GM18508 (cell line): ENCODE data around the gene LBR.

ENCODE experiments used
- ATAC-seq: cut with Tn5 transposase; IDR thresholded peaks from one replicate; pipeline ENCODE4 v1.9.1; 2021; ENCODE audit warnings: moderate number of reproducible peaks; ENCODE audit not compliant: insufficient read depth, unreplicated experiment

Gene LBR

DNA sequence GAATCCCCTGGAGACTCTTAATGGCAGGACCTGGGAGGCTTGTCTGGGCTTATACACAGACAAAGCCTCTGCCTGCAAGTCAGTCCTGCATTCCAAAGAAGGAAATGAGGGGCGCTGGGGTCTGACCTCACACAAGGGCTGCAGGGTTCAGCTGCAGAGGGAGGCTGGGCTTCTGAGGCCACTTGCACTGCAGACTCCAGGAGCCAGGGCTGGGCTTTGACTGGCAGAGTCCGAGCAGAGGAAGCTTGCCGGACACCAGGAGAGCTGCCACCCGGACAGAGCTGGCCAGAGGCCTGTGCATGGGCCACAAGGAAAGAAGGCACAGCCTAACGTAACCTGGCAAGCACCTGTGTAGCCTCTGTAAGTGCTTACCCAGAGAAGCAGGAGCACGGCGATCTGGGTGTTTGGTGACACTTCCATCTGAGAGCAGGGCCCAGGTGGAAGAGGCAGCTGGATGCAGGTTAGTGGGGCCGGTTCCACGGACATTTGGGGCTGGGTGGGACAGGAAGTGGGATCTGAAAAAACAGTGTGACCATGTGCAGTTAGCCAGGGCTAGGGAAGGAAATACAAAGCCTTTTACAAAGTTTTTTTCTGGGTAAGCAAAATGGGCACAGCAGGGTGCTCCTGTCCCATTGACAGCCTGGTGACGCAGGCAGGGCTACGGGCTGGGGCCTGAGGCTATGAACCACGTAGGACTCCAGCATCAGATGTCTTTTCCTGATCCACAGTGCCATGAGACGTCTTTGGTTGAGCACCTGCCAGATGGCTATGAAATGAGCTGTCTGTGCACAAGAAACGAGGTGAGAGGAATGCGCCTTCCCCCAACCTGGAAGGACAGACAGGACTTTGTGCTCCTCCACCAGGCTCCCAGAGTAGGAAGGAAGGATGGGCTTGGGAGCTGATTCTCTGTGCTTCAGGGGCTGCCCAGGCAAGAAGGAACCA is 37.3 kb upstream of the LBR start:
- no peak for ATAC-seq

- no peak for ATAC-seq
Observed at GRCh38 chr1:225462714-225463574, 35.1 kb upstream of the LBR start.

GRCh38 chr1:225462429-225462713 is 34.5 kb upstream of the LBR start:
- no peak for ATAC-seq

- ATAC-seq = no peak
Observed at GRCh38 chr1:225461533-225462428, 33.9 kb upstream of the LBR start.

DNA sequence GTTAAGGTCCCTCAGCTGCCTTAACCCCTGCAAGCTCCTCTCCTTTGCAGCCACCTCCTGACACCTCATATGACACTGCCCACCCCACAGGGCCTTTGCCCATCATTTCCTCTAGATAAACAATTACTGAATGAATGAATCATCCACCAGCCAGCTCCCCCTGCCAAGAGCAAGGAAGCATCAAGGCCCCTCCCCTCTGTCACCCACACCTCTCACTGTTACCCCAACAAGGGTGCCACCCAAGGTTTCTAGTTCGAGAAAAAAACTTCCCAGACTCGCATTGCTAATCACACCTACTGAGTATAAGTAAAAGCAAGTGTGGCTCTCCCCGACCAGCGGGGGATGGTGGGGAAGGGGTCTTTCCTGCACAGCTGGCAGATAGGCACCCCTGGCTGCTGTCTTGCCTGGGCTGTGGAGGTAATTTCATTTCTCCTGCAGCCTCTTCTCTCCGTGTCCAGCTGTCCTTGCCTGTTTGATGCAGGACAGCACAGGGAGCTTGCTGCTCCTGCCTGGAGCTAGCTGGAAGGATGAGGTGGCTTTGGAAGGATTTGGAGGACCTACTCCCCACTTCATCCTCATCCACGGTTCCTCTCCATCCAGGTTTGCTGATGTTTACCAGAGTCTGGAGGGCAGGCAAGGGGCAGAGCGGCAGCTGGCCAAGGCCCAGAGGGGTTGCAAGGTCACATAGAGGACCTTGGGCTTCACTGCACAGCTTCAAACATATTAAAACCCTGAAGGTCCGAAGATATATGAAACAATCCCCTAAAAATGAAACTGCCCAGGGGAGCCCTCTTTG is 33.1 kb upstream of the LBR start:
- ATAC-seq = no peak

DNA sequence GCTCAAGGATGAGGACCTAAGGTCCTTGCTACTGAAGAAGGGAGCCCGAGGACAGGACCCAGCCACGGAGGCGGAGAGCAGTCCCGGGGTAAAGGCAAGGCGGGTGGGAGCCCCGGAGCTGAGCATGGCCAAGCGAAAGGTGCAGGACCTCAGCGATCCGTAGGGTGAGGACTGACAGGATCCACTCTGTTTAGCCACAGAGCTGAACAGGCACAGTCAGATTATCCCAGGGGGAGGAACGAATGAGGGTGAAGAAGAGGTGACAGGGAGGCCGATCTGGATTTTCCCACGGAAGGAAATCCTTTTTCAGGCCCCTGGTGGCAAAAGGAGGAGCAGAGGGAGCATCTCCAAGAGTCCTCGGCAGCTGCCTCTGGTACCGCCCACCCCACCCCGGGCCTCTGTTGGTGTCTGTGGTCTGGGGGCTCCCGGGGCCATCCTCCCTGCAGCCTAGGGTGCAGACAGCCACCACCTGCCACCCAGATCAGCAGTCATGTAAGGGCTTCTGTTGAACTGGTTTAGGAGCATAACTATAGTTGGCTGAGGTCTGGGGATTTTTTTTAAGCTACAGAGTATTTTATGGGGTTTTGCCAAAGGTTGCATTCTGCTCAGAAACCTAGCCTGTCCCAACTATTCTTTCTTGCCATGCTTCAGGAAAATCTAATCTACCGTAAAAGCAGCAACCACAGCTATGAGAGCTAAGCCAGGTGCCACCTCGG is 32.3 kb upstream of the LBR start:
- ATAC-seq = no peak

DNA sequence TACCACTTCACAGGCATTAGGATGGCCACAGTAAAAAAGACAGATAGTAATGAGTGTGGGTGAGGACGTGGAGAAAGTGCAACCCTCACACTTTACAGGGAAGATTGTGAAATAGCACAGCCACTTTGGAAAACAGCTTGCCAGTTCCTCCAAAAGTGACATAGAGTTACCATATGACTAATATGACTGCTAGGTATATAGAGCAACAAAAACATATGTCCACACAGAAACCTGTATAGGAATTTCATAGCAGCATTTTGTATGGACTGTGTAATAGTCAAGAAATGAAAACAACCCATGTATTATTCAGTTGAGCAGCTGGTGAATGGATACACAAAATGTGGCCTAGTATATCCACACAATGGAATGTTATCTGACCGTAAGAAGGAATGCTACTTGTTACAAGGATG is 30.4 kb upstream of the LBR start:
- no peak for ATAC-seq

DNA sequence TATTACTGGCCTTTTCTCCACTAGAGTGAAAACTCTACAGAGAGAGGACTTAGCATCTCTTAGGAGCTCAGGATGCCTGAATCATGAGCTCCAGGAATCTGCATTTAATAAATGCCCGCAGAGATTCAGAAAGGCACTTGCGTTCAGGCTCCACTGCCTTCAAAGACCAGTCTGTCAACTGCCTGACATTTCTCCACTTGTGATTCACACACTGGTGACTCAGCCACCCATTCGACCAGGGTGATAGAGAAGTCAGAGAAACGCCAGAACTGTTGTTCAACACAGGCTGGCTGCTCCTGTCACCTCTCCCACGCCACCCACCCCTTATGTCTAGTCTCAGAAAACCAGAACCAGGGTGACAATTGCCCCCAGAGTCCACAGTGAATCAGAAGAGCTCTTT is 26.9 kb upstream of the LBR start:
- ATAC-seq = no peak

GRCh38 chr1:225453797-225454648 is 26.2 kb upstream of the LBR start:
- ATAC-seq = no peak

GRCh38 chr1:225451840-225452515 is 24.1 kb upstream of the LBR start:
- no peak for ATAC-seq

DNA sequence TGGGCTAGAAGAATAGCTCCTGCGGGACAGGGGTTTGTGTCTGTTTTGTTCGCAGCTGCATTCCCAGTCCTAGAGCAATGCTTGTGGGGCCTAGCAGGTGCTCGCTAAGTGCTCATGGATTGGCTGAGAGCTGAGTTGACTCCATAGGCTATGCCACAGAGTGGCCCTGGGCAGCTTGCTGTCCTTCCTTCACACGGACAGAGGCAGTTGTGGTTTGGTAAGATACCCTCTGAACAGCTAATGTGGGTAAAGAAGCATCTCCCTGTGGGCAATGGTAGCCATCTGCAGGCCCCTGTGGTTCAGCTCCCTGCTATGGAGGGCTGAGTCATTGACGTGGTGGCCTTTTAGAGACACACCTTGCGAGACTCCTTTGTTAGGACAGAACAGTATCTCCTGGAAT is 23.5 kb upstream of the LBR start:
- no peak for ATAC-seq

- ATAC-seq = no peak
Observed at GRCh38 chr1:225450491-225451191, 22.8 kb upstream of the LBR start.

- ATAC-seq = no peak
Observed at GRCh38 chr1:225449774-225450173, 21.9 kb upstream of the LBR start.

- no peak for ATAC-seq
Observed at GRCh38 chr1:225449261-225449660, 21.4 kb upstream of the LBR start.

DNA sequence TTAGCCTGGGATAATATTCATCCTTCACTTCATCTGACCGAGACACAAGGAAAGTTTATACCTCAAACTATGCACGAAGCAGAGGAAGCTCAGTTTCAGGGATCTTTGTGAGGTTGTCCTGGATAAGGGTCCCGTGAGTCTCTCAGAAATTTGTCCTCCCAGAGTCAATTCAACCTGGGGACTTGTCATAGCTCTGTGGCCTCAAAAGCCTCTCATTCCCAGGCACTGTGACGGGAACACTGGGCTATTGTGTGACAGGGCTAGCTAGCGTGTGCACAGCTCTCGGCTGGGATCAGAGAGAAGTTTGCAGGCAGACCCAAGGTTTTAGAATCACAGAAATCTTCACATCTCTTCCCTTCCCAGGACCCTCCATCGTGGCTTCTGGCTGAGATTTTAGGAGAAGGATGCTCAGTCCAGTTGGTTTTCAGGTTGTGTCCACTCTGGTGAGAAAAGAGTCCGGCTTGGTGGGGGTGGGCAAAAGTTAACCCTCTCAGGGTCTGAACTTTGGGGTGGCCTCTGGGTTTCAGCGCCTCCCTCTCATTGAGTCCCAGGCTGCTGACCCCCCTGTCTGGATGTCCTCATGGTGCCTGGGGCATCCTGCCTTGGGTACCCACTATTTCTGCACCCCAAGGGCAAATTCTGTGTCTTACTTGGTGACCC is 20.4 kb upstream of the LBR start:
- ATAC-seq = no peak

GRCh38 chr1:225447650-225448089 is 19.8 kb upstream of the LBR start:
- no peak for ATAC-seq
